ENCODE data around the gene GPRC5D.

The GPRC5D gene

GRCh38 chr12:12908711-12909110, 43.3 kb downstream of the GPRC5D start:
- H4K20me1 ChIP-seq (ENCODE audit: insufficient read depth, low read length) = no peaks in the 10 kb centered on the region

GRCh38 chr12:12908252-12908651, 43.7 kb downstream of the GPRC5D start:
- TF ChIP-seq EZH2 (IDR thresholded peaks at IDR 0.05; ENCODE audit: borderline replicate concordance, low read length) (no peak), CTCF (IDR thresholded peaks at IDR 0.05; ENCODE audit: low read length) (no peak)
- no peaks in the 10 kb centered on the region; the same call in 1 of the 2 replicates for H3K27me3 ChIP-seq (ENCODE audit: insufficient read depth, low read length)
- H3K4me2 ChIP-seq (ENCODE audit: low read length) = no peak overlapping the region
- H3K79me2 ChIP-seq (ENCODE audit: insufficient read depth, low read length) = no peaks in the 10 kb centered on the region
- no peaks in the 10 kb centered on the region for H3K9me2 ChIP-seq (ENCODE audit: low read depth, low read length)
- no peaks in the 10 kb centered on the region for H4K20me1 ChIP-seq (ENCODE audit: insufficient read depth, low read length)
- no peaks in the 10 kb centered on the region for H3F3A ChIP-seq (ENCODE audit: insufficient read depth, low read length)
- H3K36me3 ChIP-seq (ENCODE audit: insufficient read depth, low read length) = no peaks in the 10 kb centered on the region
- peaks cover 4% of the 10 kb centered on the region for H3K4me1 ChIP-seq (ENCODE audit: insufficient read depth, low read length, severe bottlenecking)
- H3K4me3 ChIP-seq (ENCODE audit: low read depth, low read length, poor library complexity, severe bottlenecking) = no peak overlapping the region
- H2AFZ ChIP-seq (ENCODE audit: low read length) = no peak overlapping the region
- H3K9ac ChIP-seq (ENCODE audit: low read length) = no peak overlapping the region
- no peak overlapping the region for H3K27ac ChIP-seq (ENCODE audit: low read depth, low read length, poor library complexity, severe bottlenecking)
- H3K9me3 ChIP-seq (ENCODE audit: low read length) = no peaks in the 10 kb centered on the region

More at GRCh38 chr12:12908711-12909110, 43.3 kb downstream of the GPRC5D start:
- Histone ChIP-seq H3K4me3 (ENCODE audit: low read depth, low read length, poor library complexity, severe bottlenecking) (no peak overlapping the region), H3K27me3 (ENCODE audit: insufficient read depth, low read length) (no peaks in the 10 kb centered on the region; the same call in 1 of the 2 replicates), H3K4me2 (ENCODE audit: low read length) (no peak overlapping the region), H3K9me2 (ENCODE audit: low read depth, low read length) (no peaks in the 10 kb centered on the region), H3K36me3 (ENCODE audit: insufficient read depth, low read length) (no peaks in the 10 kb centered on the region), H2AFZ (ENCODE audit: low read length) (no peak overlapping the region), H3K79me2 (ENCODE audit: insufficient read depth, low read length) (no peaks in the 10 kb centered on the region), H3K4me1 (ENCODE audit: insufficient read depth, low read length, severe bottlenecking) (peaks cover 4% of the 10 kb centered on the region), H3F3A (ENCODE audit: insufficient read depth, low read length) (no peaks in the 10 kb centered on the region), H3K9ac (ENCODE audit: low read length) (no peak overlapping the region), H3K9me3 (ENCODE audit: low read length) (no peaks in the 10 kb centered on the region), H3K27ac (ENCODE audit: low read depth, low read length, poor library complexity, severe bottlenecking) (no peak overlapping the region)
- TF ChIP-seq EZH2 (IDR thresholded peaks at IDR 0.05; ENCODE audit: borderline replicate concordance, low read length) (no peak), CTCF (IDR thresholded peaks at IDR 0.05; ENCODE audit: low read length) (no peak)

- Histone ChIP-seq H4K20me1 (ENCODE audit: insufficient read depth, low read length) (no peaks in the 10 kb centered on the region), H3K9me2 (ENCODE audit: low read depth, low read length) (no peaks in the 10 kb centered on the region), H2AFZ (ENCODE audit: low read length) (no peak overlapping the region)
Observed at GRCh38 chr12:12907552-12907951, 44.4 kb downstream of the GPRC5D start.

More at GRCh38 chr12:12907552-12907951, 44.4 kb downstream of the GPRC5D start:
- Histone ChIP-seq H3K9me3 (ENCODE audit: low read length) (no peaks in the 10 kb centered on the region), H3K27me3 (ENCODE audit: insufficient read depth, low read length) (no peaks in the 10 kb centered on the region; the same call in 1 of the 2 replicates), H3F3A (ENCODE audit: insufficient read depth, low read length) (no peaks in the 10 kb centered on the region), H3K36me3 (ENCODE audit: insufficient read depth, low read length) (no peaks in the 10 kb centered on the region), H3K4me2 (ENCODE audit: low read length) (no peak overlapping the region), H3K27ac (ENCODE audit: low read depth, low read length, poor library complexity, severe bottlenecking) (no peak overlapping the region), H3K79me2 (ENCODE audit: insufficient read depth, low read length) (no peaks in the 10 kb centered on the region), H3K4me1 (ENCODE audit: insufficient read depth, low read length, severe bottlenecking) (peaks cover 4% of the 10 kb centered on the region), H3K9ac (ENCODE audit: low read length) (no peak overlapping the region), H3K4me3 (ENCODE audit: low read depth, low read length, poor library complexity, severe bottlenecking) (no peak overlapping the region)
- TF ChIP-seq CTCF (IDR thresholded peaks at IDR 0.05; ENCODE audit: low read length) (no peak), EZH2 (IDR thresholded peaks at IDR 0.05; ENCODE audit: borderline replicate concordance, low read length) (no peak)
